Esophagus squamous epithelium (tissue), 5 donors: ENCODE data around the gene SPATA13. TPM values are rescaled to one million over a fixed set of nuclear protein-coding genes. Genes with fewer than 3 reads are reported as not detected.

Experiments
- DNase-seq: peaks from one replicate; lab custom pipeline; 2025; lab: John Stamatoyannopoulos, UW
- H3K27ac ChIP-seq, 4 donors: fragments of 200-600 bp; sonication (generic); one replicate each; pipeline ENCODE4 v1.5.1; 2016 to 2019; ENCODE audit warnings: mild to moderate bottlenecking in 1 of 4
- H3K27me3 ChIP-seq, 4 donors: fragments of 200-600 bp; sonication (generic); 1 replicate in 3 of 4; 2 replicates in 1 of 4; pipeline versions ENCODE4 v1.5.1 to v1.6.0; 2017 to 2021; ENCODE audit warnings: antibody characterized with exemption in 1 of 4
- H3K36me3 ChIP-seq, 3 donors: fragments of 200-600 bp; sonication (generic); one replicate each; pipeline ENCODE4 v1.5.1; 2016 to 2019
- H3K4me1 ChIP-seq, 3 donors: fragments of 200-600 bp; sonication (generic); one replicate each; pipeline ENCODE4 v1.5.1; 2017 to 2019
- H3K4me3 ChIP-seq, 4 donors: fragments of 200-600 bp; sonication (generic); 1 replicate in 3 of 4; 2 replicates in 1 of 4; pipeline ENCODE4 v1.5.1; 2016 to 2019; ENCODE audit warnings: mild to moderate bottlenecking in 2 of 4, moderate library complexity in 1 of 4
- H3K9me3 ChIP-seq, 3 donors: fragments of 200-600 bp; sonication (generic); one replicate each; pipeline ENCODE4 v1.5.1; 2016 to 2019
- POLR2A ChIP-seq, 4 donors: fragments of 450-650 bp; IDR thresholded peaks; one replicate each; pipeline ENCODE4 v1.6.1; 2017; ENCODE audit warnings: antibody characterized with exemption in 4 of 4, mild to moderate bottlenecking in 4 of 4, moderate library complexity in 3 of 4
- WGBS, 2 donors: methylation state at CpG; one replicate each; pipeline ENCODE4 v1.1.5; 2018; 5-methylcytosine and 5-hydroxymethylcytosine counted together
- intact Hi-C: fragments of 100-400 bp; cut with DNase I; formaldehyde crosslinking; loops from one replicate; pipeline ENCODE4 v1.15.0; 2022
- total RNA-seq, 4 donors: library from RNA; depleted of rRNA; stranded (reverse); fragments of >200 nt; gene quantifications; one replicate each; pipeline ENCODE4 v1.1.0, GENCODE V29; 2016
- TF ChIP-seq, protein P1 (sequence below), 6 experiments: fragments of 450-650 bp in 4 of 6; fragments of 200-600 bp in 2 of 6; sonication (generic) in 2 of 6; IDR thresholded peaks; one replicate each; pipeline ENCODE4 v1.5.1; 2016 to 2019; ENCODE audit warnings: antibody characterized with exemption in 6 of 6, mild to moderate bottlenecking in 4 of 6, moderate library complexity in 4 of 6
- donor health status: DM: yes; HTN: yes; CAD: no.

SPATA13 gene
- total RNA-seq, 4 donors from 2014 or later, result 5.0 to 16.6 (median 9.7) TPM

DNA sequence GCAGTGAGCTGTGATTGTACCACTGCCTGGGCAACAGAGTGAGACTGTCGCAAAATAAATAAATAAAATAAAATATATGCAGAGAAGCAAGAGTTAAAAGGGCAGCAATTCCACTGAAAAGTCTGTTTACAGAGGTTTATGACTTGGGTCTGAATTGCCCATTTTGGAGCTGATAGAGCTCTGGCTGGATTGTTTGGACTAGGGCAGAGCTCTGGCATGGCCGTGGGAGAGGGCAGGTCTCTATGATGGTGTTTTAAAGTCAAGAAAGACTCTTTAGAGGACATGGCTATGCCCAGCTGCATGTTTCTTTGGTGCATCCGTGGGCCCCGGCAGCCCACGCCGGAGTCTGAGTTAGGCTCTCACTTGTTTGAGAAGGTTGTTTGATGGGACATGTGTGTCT is 84.3 kb downstream of the SPATA13 start:
- Histone ChIP-seq H3K36me3 (no peaks in the 10 kb centered on the region), H3K27ac (no peak overlapping the region), H3K4me3 (no peak overlapping the region), H3K27me3 (no peaks in the 10 kb centered on the region), H3K4me1 (no peaks in the 10 kb centered on the region), H3K9me3 (no peaks in the 10 kb centered on the region)
- TF ChIP-seq POLR2A (IDR thresholded peaks at IDR 0.05), result no peak
- TF ChIP-seq, protein P1, sequence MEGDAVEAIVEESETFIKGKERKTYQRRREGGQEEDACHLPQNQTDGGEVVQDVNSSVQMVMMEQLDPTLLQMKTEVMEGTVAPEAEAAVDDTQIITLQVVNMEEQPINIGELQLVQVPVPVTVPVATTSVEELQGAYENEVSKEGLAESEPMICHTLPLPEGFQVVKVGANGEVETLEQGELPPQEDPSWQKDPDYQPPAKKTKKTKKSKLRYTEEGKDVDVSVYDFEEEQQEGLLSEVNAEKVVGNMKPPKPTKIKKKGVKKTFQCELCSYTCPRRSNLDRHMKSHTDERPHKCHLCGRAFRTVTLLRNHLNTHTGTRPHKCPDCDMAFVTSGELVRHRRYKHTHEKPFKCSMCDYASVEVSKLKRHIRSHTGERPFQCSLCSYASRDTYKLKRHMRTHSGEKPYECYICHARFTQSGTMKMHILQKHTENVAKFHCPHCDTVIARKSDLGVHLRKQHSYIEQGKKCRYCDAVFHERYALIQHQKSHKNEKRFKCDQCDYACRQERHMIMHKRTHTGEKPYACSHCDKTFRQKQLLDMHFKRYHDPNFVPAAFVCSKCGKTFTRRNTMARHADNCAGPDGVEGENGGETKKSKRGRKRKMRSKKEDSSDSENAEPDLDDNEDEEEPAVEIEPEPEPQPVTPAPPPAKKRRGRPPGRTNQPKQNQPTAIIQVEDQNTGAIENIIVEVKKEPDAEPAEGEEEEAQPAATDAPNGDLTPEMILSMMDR (IDR thresholded peaks at IDR 0.05), result no peak
- 84 to 86% methylated on average over 6 of the region's 6 CpGs for WGBS, 2 donors
- no peak for DNase-seq
- intact Hi-C loops, result no loop called here

DNA sequence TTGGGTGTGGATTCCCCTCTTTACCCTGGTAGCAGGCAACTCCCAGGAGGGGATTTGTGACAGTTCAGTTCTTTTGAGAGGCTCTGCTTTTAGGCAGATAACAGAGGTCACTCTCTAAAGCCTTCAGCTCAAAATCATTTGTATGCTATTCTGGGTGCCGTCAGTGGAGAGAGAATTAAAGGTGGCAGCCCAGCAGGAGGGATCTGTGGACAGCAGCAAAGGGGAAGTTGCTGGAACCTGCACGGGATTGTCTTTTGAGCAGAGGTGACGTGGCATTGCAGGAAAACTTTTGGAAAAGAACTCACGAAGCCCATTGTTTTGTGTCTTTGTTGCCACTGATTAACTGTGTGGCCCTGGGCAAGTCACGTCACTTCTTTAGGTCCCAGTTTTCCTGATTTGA is 86.5 kb downstream of the SPATA13 start:
- no peaks in the 10 kb centered on the region for H3K9me3 ChIP-seq
- 67 to 72% methylated on average over 5 of the region's 5 CpGs for WGBS, 2 donors
- no peaks in the 10 kb centered on the region for H3K4me1 ChIP-seq
- no peak overlapping the region for H3K4me3 ChIP-seq
- H3K27me3 ChIP-seq, result no peaks in the 10 kb centered on the region
- H3K36me3 ChIP-seq, result peaks cover 0 to 9% (median 0%) of the 10 kb centered on the region in 3 donors
- TF ChIP-seq, protein P1 (IDR thresholded peaks at IDR 0.05), result no peak
- TF ChIP-seq POLR2A (IDR thresholded peaks at IDR 0.05), result no peak
- no peak for DNase-seq
- intact Hi-C loops, result no loop called here
- H3K27ac ChIP-seq, result no peak overlapping the region

DNA sequence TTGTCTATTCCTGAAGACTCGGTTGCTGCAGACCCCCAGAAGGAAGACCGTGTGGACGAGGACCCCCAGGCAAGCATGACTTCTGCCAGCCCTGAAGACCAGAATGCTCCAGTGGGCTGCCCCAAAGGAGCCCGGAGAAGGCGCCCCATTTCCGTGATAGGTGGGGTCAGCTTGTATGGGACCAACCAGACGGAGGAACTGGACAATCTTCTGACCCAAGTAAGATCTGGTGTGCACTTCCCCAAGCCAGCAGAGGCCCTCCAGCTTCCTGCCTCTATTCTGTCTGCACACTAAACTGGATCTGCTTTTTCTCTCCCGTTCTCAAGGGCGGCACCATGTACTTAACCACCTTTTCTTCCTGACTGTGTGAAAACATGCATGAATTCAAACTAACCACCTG is 89.1 kb downstream of the SPATA13 start:
- TF ChIP-seq, protein P1 (IDR thresholded peaks at IDR 0.05), result no peak
- no peak for TF ChIP-seq POLR2A (IDR thresholded peaks at IDR 0.05)
- WGBS, 2 donors, result 88 to 91% methylated on average over 6 of the region's 9 CpGs
- H3K27ac ChIP-seq, result no peak overlapping the region
- no peak for DNase-seq
- H3K4me1 ChIP-seq, result peaks cover 0 to 4% (median 0%) of the 10 kb centered on the region in 3 donors
- no peaks in the 10 kb centered on the region for H3K9me3 ChIP-seq
- peaks cover 0 to 11% (median 0%) of the 10 kb centered on the region in 3 donors for H3K36me3 ChIP-seq
- no peak overlapping the region for H3K4me3 ChIP-seq
- H3K27me3 ChIP-seq, result no peaks in the 10 kb centered on the region
- intact Hi-C loops, result no loop called here

DNA sequence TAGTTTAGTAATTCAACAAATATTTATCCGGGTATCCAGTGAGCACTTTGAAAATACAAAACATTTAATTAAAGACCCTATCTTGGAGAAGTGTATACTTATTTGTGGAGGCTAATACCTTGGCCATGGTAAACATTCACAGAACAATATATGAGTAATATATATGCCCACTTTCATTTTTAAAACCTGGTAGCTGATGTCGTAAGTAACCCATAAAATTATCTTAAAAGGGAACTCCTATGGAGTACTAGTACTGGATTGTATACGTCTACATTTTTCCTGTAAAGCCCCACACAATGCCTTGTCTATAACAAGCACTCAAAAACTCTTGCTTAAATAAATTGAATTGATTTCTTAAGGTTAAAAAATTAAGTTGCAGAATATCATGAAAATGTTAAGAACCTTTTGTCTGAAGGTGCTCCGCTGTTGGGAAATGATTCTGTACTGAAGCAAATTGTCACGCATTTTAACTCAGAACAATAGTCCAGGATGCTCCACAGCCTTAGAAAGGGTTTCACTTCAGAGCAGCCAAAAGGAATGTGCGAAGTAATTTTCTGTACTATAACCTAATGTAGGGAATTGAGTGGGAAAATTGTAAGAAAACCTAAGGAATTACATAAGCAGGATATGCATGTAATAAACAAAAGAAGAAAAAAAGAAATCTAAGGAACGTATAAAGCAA is 90.0 kb downstream of the SPATA13 start:
- Histone ChIP-seq H3K27ac (peak overlapping the region in 1 of 4 donors; percentile 61), H3K27me3 (no peaks in the 10 kb centered on the region), H3K4me3 (no peak overlapping the region), H3K9me3 (no peaks in the 10 kb centered on the region), H3K4me1 (peaks cover 0 to 7% (median 0%) of the 10 kb centered on the region in 3 donors), H3K36me3 (peaks cover 0 to 11% (median 0%) of the 10 kb centered on the region in 3 donors)
- WGBS, 2 donors, result 64 to 72% methylated on average over 7 of the region's 7 CpGs
- intact Hi-C loops, result no loop called here
- TF ChIP-seq POLR2A (IDR thresholded peaks at IDR 0.05), result no peak
- TF ChIP-seq, protein P1 (IDR thresholded peaks at IDR 0.05), result no peak
- no peak for DNase-seq

DNA sequence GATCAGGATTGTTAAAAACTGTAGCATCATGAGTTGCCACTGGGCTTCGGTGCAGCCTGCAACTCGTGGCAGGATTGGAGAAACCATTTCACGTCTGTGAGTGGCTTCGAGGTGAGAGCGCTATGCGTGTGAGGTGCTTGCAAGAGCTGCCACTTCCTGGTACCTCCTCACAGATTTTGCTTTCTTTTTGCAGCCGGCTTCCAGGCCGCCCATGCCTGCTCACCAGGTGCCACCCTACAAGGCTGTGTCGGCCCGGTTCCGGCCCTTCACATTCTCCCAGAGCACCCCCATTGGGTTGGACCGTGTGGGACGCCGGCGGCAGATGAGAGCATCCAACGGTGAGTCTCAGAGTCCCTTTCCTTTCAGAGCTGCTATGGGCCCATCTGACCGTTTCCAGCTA is 91.0 kb downstream of the SPATA13 start:
- H3K36me3 ChIP-seq, result peaks cover 0 to 11% (median 0%) of the 10 kb centered on the region in 3 donors
- DNase-seq, result no peak
- H3K4me1 ChIP-seq, result peaks cover 0 to 7% (median 0%) of the 10 kb centered on the region in 3 donors
- no peaks in the 10 kb centered on the region for H3K9me3 ChIP-seq
- TF ChIP-seq, protein P1 (IDR thresholded peaks at IDR 0.05), result no peak
- peak in 1 of 4 donors; percentile 54 for TF ChIP-seq POLR2A (IDR thresholded peaks at IDR 0.05)
- peak overlapping the region in 2 of 4 donors; percentile 28 to 61 for H3K27ac ChIP-seq
- H3K4me3 ChIP-seq, result peak overlapping the region in 3 of 4 donors; percentile 16 to 45 (median 31)
- intact Hi-C loops, result no loop called here
- 71 to 75% methylated on average over 7 to 11 of the region's 17 CpGs for WGBS, 2 donors
- no peaks in the 10 kb centered on the region for H3K27me3 ChIP-seq
